ENCODE data around the gene GSTM2. TPM values are rescaled to one million over a fixed set of nuclear protein-coding genes. Genes with fewer than 3 reads are reported as not detected.
A peak's percentile ranks its signal among the peaks of the same experiment; 100 is the strongest.

GSTM2 gene
- 1.9 and 6.2 TPM in 2 replicates for total RNA-seq

DNA sequence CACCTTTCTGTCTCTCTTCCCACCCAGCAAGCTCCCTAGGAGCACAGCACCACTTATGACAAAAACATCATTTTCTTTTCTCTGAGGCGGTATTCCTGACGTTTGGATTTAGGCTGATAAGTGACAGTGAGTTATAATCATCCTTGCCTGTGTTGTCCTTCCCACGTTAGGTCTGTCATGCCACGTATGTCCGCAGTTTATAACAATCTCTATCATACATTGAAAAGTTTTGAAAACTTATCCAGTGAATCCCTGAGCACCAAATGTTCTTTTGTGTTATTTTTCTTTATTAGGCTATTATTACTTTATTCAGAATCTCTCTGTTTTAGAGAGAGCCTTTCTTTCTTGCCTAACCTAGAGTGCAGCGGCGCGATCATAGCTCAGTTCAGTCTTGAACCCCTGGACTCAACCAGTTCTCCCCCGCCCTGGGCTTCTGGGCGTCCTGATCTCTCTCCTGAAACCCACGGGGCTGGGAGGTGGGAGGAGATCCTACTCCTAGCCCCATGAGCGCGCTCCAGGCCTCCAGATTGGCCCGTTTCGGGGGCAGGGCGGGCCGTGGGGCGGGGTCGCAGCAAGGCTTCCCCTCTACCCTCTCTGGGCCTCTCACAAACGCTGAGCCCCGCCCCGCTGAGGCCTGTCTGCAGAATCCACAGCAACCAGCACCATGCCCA lies at the start of gene GSTM2:
Gene GSTM2, plus strand, starts transcription at position 606 of the 671 bp plus-strand sequence. Its CDS starts 59 bp downstream, at position 665.
- no peak for DNase-seq (ENCODE audit: extremely low read depth, low read depth, low spot score)

DNA sequence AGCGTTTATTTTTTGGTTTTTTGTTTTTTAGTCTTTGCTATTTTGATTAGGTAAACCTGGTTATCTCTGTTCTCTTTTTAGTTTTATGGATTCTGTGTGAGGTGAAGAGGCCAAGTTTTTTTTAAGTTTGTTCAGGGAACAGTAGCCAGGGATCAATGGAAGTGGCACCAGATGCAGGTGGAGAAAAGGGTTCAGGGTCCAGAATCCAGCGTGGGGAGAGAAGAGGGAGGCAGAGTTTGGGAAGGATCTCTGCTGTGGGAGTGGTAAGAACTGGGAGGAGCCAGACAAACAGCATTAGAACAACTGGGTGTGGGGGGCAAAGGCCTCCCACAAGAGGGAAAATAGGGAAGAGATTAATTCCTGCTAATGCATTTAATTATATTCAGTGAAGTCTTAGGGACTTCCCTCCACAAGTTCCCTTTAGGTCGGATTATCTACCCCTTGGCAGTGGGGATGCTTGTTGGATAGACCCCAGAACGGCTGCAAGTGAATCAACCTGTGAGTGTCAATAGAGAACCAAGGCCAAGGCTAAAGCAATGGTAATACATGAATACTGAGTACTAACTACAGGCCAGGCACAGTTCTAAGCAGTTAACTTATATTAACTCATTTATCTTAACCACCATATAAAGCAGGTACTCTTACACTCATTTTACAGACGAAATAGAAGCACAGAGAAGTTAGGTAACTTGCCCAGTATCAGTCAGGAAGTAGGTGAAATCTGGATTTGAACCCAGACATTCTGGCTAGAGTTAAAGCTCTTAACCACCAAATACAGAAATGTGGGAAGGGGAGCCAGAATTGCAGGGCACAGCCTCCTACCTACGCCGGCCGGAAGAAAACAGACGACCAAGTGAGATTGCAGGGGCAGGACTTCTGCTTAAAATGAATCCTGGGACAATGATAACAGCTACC lies 48.9 kb upstream of the GSTM2 start:
- no peak for DNase-seq (ENCODE audit: extremely low read depth, low read depth, low spot score)

DNA sequence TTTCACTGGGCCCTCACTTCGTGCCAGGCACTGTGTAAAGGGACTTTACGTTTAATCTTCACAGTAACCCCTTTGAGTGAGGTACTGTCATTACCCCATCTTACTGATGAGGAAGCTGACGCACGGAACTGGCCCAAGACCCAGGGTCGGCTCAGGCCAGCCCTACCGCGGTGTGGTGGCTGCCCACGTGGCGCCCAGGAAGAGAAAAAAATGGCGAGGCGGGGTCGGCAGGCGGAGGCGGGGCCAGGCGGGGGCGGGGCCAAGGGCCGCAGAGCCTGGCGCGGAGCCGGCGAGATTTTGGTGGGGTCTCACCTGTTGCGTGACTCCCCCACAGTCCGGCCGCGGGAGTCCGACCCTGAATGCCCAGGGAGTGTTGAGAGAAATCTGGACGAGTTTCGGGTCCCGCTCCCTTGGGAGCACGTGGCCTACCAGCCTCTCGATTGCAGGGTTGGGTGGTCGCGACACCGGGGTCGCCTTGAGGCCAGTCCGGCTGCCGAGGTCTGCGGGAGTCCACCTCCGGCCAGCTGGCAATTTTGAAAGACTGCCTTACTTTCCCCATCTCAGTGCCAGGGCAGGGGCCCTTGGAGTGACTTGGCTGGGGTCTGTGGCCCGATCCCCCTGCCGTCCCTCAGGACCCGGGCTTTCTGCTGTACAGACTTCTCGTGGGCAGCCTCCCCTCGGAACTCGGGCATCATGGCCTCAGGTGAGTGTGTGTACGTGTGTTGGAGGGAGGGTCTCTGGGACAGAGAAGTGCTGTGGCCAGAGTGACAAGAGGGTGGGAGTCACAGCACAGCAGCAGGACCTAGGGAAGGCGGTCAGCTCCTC lies 48.1 kb upstream of the GSTM2 start, which contains the start of the genes AMPD2 and GNAT2:
Gene AMPD2, plus strand, starts transcription at position 262 of the 825 bp plus-strand sequence. CDS start 1,339 bp downstream, outside the sequence.
Gene GNAT2, minus strand, starts transcription at position 41 of the 825 bp plus-strand sequence. CDS start 6,746 bp downstream, outside the sequence.
- DNase-seq (ENCODE audit: extremely low read depth, low read depth, low spot score) = no peak

DNA sequence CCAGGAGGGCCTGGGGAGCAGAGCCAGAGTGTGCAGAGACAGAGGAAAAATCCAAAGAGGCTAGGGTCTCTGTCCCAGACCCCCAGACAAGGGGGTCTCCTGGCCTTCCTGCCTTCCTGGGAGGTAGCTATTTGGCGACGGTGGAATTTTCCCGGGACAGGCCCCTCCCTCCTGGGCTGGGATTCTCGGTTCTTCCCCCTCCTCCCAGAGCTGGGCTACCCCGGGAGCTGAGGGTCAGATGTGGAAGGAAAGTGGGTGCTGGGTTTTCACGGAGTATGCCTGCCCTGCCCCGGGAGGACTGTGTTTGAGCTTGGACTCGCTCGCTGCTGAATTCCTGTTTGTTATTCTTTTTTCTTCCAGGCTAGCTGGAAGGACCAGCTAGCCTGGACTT lies 47.5 kb upstream of the GSTM2 start:
- DNase-seq (ENCODE audit: extremely low read depth, low read depth, low spot score) = no peak

DNA sequence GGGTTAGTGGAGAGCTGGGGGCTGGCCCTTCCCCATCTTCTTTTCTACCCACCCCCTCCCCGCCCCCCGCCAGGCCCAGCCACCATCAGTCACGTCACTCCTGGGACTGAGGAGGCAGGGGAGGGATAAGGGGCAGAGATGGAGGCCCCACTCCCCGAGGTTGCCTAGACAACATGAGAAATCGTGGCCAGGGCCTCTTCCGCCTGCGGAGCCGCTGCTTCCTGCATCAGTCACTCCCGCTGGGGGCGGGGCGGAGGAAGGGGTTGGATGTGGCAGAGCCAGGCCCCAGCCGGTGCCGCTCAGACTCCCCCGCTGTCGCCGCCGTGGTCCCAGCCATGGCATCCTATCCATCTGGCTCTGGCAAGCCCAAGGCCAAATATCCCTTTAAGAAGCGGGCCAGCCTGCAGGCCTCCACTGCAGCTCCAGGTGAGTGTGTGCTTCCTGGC lies 47.0 kb upstream of the GSTM2 start:
- DNase-seq (ENCODE audit: extremely low read depth, low read depth, low spot score) = peak; percentile 61

DNA sequence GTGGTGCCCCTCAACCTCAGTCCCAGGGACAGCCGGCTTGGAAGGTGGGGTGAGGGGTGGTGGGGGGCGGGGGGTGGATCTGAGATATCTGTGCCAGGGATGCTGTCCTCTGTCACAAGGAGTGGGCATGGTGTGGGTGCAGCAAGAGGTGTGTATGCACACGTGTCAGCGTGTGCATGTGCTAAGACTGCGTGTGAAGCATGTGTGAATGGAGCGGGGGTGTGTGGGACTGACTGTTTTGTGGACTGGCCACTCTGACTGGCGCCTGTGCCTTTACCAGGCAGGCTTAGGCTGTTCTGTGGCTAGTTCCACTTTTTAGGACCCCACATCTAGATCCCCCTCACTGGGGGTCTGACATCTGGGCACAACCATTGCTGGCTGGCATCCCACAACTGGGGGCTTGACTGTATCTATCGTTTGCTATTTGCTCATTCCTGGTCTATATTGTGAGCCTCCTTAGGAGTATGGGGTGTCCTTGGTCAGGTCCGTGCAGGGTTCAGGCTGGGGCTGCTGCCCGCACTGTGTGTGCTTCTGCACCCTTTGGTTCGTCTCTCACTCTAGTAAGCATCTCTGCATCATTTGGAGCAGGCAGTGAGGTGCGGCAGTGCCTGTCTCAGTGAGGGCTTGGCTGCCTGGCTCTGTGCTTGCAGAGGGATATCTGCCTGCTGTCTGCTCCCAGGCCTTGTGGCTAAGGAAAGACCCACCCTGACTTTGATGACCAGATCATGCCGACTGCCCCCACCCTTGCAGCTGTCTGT lies 46.3 kb upstream of the GSTM2 start:
- no peak for DNase-seq (ENCODE audit: extremely low read depth, low read depth, low spot score)

DNA sequence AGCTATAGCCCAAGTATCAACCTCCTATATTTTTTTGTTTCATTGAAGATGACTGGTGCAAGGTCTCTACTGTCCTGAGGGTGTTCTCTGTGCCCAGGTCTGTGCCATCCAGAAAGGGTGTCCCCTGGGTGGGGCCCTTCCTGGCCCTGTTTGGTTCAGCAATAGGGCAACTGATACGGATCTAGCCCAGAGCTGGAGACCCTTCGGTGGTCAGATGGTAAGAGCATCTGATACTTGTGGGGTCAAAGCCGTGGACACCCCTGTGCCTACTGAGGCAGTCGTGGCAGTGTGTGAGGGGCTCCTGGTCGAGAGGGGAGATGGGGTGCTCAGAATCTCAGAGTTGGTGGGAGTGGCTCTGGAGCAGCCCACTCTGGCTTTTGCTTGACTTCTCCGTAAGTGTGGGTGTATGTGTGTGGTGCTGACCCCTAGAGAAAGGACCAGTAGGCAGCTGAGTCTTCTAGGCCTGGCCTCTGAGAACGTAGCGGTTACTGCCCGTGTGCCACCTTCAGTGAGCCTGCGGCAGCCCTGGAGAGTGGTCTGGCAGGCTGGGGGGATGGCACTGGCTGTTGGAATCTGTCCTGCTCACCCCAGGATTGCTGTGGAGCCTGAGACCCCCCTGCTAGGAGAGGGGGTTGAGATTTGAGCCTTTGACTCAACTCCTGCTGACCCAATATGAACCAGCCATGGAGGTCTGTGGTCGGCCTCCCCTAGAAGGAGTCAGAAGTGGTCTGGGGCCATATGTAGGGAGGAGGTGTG lies 45.5 kb upstream of the GSTM2 start:
- no peak for DNase-seq (ENCODE audit: extremely low read depth, low read depth, low spot score)

DNA sequence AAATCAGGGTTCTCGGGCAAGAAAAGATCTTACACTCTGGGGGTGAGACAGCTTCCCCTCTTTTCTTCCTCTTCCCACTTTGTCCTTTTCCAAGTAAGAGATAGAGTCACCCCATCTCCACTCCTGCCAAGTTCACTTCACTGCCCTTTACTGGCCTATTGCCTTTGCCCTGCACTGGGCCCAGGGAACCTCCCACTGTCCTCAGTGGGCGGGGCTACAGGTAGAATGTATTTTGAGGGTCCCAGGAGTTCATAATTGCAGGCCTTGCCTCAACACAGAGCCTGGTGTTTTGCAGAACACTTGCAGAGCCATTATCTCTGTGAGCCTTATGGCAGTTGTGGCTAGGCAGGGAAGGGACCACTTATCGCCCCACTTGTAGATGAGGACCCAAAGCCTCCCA lies 45.0 kb upstream of the GSTM2 start:
- no peak for DNase-seq (ENCODE audit: extremely low read depth, low read depth, low spot score)

DNA sequence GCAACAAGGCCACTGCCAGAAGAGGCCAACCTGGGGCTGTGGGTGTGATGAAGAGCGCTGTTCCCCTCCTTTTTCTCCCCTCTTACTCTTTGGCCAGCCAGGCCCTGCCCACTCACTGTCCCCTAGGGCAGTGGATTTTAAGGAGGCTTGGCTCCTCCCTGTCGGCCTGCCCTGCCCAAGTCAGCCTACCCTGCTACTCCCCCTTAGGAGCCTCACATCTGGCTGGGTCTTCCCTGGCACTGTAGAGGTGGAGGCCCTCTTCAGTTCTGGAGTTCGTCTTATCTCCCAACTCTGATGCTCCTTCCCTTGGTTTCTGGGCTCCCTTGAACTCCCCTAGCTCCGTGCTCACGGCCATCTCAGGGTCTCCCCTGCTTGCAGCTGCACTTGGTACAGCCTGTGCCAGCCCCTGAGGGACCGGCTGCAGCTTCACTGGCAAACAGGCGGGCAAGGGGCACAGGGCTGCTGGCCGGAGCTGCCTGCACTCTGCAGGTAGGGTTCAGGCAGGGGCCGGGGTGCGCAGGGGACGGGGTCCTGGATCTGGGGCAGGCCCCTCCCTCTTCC lies 44.2 kb upstream of the GSTM2 start:
- no peak for DNase-seq (ENCODE audit: extremely low read depth, low read depth, low spot score)

DNA sequence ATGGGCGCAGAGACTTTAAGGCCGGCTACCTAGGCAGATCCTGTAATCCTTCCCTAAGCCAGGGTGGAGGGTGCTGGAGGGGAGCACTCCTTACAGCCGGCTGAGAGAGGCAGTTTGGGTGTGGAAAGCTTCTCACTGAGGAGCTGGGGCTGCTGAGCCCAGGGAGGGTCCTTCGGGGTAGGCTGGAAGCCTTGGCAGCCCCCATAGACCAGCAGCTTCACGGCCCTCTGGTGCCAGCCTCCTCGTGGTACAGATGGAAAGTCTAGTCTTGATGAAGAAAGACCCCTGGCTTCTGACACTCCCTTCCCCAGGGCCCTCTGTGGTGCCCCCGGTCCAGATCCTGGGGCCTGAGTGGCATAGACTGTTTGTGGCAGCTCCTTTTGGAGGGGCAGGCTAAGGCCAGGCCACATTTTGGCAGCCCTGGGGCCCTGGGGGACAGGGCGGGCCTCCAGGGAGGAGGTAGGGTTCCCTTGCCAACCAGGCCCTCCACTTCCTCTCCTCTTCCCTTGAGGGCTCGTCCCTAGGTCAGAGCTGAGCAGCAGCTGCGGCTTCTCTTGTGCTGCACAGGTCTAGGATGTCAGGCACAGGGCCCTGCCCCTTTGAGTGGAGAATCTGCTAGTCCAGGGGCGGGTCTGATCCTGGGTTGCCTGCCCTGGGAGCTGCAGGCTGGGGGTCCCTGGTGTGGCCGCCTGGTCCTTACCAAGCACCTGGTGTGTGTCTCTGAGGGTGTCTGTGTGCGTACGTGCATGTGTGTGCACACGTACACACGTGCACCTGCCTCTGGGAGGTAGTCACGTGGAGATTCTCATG lies 43.5 kb upstream of the GSTM2 start:
- DNase-seq (ENCODE audit: extremely low read depth, low read depth, low spot score) = no peak

DNA sequence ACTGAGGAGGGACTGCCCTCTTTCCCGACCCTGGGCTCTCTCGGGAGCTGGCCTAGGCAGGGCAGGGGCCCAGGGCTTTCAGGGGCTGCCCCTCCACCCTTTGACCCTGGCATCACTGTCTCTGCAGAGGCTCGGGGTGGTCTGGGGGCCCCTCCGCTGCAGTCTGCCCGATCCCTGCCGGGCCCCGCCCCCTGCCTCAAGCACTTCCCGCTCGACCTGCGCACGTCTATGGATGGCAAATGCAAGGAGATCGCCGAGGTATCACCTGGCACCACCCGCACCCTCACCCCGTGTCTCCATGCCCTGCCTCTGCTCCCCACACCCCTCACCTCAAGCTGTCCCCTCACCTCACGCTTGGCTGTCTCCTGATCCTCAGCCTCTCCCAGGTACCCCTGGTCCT lies 42.7 kb upstream of the GSTM2 start:
- DNase-seq (ENCODE audit: extremely low read depth, low read depth, low spot score) = no peak

DNA sequence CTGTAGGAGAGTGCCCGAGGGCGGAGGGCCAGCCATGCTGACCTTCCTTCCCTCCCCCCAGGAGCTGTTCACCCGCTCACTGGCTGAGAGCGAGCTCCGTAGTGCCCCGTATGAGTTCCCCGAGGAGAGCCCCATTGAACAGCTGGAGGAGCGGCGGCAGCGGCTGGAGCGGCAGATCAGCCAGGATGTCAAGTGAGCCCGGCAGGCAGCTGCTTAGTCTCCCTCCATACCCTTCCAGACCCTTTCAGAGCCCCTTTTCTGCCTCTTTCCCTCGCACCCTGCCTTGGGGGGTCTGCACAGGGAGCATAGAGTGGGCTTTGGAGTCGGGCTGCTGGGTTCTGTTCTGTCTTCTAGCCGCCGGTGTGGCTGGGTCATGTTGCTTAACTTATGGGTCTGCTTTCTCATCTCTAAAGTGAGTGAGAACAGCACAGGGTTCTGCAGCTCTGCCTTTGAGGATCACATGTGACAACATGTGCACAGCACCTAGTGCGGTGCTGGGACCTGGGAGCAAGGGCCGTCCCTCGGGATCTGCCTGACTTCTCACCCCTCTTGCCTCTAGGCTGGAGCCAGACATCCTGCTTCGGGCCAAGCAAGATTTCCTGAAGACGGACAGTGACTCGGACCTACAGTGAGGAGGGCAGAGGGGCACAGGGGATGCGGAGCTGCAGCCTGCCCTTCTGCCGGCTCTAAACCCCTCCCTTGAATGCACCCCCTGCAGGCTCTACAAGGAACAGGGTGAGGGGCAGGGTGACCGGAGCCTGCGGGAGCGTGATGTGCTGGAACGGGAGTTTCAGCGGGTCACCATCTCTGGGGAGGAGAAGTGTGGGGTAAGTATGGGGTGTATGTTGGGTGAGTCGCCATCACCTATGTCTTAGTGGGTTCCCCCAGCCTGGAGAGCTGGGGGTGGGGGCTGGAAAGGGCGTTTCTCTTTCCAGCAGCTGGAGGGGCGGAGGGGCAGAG lies 42.0 kb upstream of the GSTM2 start:
- no peak for DNase-seq (ENCODE audit: extremely low read depth, low read depth, low spot score)

DNA sequence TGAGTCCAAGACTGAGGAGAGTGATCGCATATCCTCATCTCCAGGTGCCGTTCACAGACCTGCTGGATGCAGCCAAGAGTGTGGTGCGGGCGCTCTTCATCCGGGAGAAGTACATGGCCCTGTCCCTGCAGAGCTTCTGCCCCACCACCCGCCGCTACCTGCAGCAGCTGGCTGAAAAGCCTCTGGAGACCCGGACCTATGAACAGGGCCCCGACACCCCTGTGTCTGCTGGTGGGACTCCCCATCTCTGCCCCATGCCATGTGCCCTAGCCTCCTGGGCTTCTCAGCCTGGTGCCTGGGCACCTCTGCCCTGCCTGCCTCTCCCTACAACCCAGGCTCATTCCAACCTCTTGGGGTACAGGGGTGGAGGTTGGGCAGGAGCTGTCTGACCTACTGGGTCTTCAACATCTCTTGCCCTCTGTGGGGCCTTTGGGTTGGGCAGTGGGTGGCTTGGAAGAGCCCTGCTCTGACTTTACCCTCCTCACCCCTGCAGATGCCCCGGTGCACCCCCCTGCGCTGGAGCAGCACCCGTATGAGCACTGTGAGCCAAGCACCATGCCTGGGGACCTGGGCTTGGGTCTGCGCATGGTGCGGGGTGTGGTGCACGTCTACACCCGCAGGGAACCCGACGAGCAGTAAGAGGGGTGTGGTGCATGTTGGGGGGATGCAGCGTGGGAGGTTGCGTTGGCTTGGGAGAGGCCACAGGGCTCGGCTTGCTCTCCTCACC lies 41.0 kb upstream of the GSTM2 start:
- no peak for DNase-seq (ENCODE audit: extremely low read depth, low read depth, low spot score)

DNA sequence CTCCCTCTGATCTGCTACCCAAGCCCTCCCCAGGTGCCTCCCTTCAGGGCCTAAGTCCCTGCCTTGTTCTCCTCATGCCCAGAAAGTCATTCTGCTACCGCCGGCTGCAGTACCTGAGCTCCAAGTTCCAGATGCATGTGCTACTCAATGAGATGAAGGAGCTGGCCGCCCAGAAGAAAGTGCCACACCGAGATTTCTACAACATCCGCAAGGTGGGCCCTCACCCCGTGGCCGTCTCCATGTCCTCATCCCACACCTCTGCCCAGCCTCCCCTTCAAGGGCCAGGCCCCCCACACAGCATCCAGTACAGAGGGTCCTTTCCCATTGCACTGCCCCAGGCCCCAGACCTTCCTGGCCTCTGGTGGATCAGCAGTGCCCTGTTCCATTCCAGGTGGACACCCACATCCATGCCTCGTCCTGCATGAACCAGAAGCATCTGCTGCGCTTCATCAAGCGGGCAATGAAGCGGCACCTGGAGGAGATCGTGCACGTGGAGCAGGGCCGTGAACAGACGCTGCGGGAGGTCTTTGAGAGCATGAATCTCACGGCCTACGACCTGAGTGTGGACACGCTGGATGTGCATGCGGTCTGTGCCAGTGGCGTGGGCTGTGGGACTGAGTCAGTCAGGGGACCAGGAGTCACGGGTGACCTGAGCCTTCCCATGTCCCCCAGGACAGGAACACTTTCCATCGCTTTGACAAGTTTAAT lies 40.0 kb upstream of the GSTM2 start:
- no peak for DNase-seq (ENCODE audit: extremely low read depth, low read depth, low spot score)

DNA sequence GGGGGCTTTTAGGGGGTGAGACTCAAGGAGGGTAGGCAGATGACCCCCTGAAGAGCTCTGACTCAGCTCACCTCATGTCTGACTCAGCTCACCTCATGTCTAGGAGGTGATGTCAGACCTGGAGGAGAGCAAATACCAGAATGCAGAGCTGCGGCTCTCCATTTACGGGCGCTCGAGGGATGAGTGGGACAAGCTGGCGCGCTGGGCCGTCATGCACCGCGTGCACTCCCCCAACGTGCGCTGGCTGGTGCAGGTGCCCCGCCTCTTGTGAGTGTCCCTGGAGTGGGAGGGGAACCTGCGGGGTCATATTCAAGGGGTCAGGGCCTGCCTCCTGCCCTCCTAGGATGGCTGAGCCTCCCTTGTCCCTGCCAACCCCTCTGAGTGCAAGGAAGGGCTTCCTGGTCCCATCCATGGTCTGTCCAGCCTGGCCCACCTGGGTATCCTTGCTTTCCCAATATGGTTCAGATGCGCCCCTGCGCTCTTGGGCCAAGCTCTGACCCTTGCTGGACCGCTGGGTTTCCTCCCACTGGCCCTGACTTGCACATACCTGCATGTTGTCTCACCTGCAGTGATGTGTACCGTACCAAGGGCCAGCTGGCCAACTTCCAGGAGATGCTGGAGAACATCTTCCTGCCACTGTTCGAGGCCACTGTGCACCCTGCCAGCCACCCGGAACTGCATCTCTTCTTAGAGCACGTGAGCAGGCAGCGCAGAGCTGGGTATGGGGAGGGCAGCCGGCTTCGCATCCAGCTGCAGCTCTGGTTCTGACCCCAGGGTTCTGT lies 39.1 kb upstream of the GSTM2 start:
- no peak for DNase-seq (ENCODE audit: extremely low read depth, low read depth, low spot score)
